Adrenal gland (tissue), 12 donors: ENCODE results near the gene LGALS3BP. TPM values are rescaled to one million over a fixed set of nuclear protein-coding genes. Genes with fewer than 3 reads are reported as not detected.

ENCODE experiments used
- DNase-seq, 7 donors: peaks; one replicate each; pipeline ENCODE4 v3.0.0-alpha.2; 2019 to 2020
- H3K27ac ChIP-seq, 5 donors: fragments of 200-600 bp; sonication (generic) in 4 of 5; 1 replicate in 3 of 5; 2 replicates in 2 of 5; pipeline versions ENCODE4 v1.5.1 to v1.8.0; 2016 to 2020; ENCODE audit warnings: mild to moderate bottlenecking in 1 of 5
- H3K27me3 ChIP-seq: fragments of 200-600 bp; 2 replicates; pipeline ENCODE4 v1.8.0; 2021
- H3K36me3 ChIP-seq, 2 donors: fragments of 200-600 bp; replicated peaks in 1 of 2; 1 replicate in 1 of 2; 2 replicates in 1 of 2; pipeline versions ENCODE4 v1.5.1 to v1.8.0; 2018 to 2022
- H3K4me1 ChIP-seq, 2 donors: fragments of 200-600 bp; replicated peaks in 1 of 2; 1 replicate in 1 of 2; 2 replicates in 1 of 2; pipeline versions ENCODE4 v1.5.1 to v1.8.0; 2018 to 2021
- H3K4me3 ChIP-seq, 4 donors: fragments of 200-600 bp; sonication (generic) in 3 of 4; one replicate each; pipeline ENCODE4 v1.5.1; 2016 to 2018
- H3K9me3 ChIP-seq, 3 donors: fragments of 200-600 bp; sonication (generic) in 1 of 3; replicated peaks in 1 of 3; 1 replicate in 2 of 3; 2 replicates in 1 of 3; pipeline versions ENCODE4 v1.5.1 to v1.8.0; 2016 to 2021
- POLR2A ChIP-seq, 2 donors: fragments of 450-650 bp; IDR thresholded peaks; one replicate each; pipeline ENCODE4 v1.6.1; 2017; ENCODE audit warnings: antibody characterized with exemption in 2 of 2, mild to moderate bottlenecking in 2 of 2, moderate library complexity in 1 of 2
- WGBS, 4 donors: extraction: QIAGEN DNeasy Blood & Tissue Kit in 2 of 4; methylation state at CpG; one replicate each; pipeline versions ENCODE4 v1.1.5 to v1.1.7; 2013 to 2017; 5-methylcytosine and 5-hydroxymethylcytosine counted together
- intact Hi-C, 2 donors: fragments of 100-400 bp; cut with DNase I; formaldehyde crosslinking; loops; one replicate each; pipeline versions ENCODE4 v1.14.1 to v1.15.0; 2022 to 2023
- polyA plus RNA-seq, 3 donors: library from polyadenylated mRNA; stranded (reverse); fragments of 200-250 nt in 2 of 3; fragments of 350-450 nt in 1 of 3; fragmentation: Illumina TruSeq in 1 of 3; extraction: RNeasy Lipid Tissue Mini Kit (QIAGEN cat#74804) in 1 of 3; gene quantifications; one replicate each; pipeline ENCODE4 v1.2.3, GENCODE V29; 2013 to 2014
- total RNA-seq, 9 donors: library from RNA; depleted of rRNA in 4 of 9; stranded (reverse); fragments of >200 nt in 4 of 9; fragments of 120-200 nt in 1 of 9; fragmentation: NEBNext Ultra II Directional in 1 of 9; extraction: Animal tissue kit (Norgen Biotek cat#: 25700) in 1 of 9; gene quantifications; one replicate each; pipeline versions ENCODE4 v1.1.0 to v1.2.4, GENCODE V29; 2013 to 2023
- TF ChIP-seq, protein P1 (sequence below), 6 experiments: fragments of 450-650 bp in 4 of 6; fragments of 200-600 bp in 2 of 6; sonication (generic) in 1 of 6; IDR thresholded peaks; 1 replicate in 5 of 6; 2 replicates in 1 of 6; pipeline versions ENCODE4 v1.5.1 to v1.8.0; 2016 to 2021; ENCODE audit warnings: antibody characterized with exemption in 6 of 6, mild to moderate bottlenecking in 2 of 6, moderate library complexity in 1 of 6
- donor health status: healthy with polysubstance abuse.
- donor health status: Bipolar disorder and iron deficiency.
- donor health status: DM: yes; HTN: yes; CAD: no.
- donor health status: DM: no; HTN: no; CAD: no.
- donor health status: DM: no; HTN: no; CAD: no.
- donor health status: DM: yes; HTN: yes; CAD: no.

The LGALS3BP gene
- total and polyA plus RNA-seq, 12 donors, result 144 to 1,588 (median 726) TPM

- no peaks in the 10 kb centered on the region for H3K36me3 ChIP-seq
- no peaks in the 10 kb centered on the region for H3K27me3 ChIP-seq
- 27 to 38% (median 30%) methylated on average over 27 to 31 of the region's 31 CpGs for WGBS, 4 donors
- intact Hi-C loops, result no loop called here
- H3K4me3 ChIP-seq, result peak overlapping the region in 2 of 4 donors; percentile 72 to 73
- TF ChIP-seq, protein P1, sequence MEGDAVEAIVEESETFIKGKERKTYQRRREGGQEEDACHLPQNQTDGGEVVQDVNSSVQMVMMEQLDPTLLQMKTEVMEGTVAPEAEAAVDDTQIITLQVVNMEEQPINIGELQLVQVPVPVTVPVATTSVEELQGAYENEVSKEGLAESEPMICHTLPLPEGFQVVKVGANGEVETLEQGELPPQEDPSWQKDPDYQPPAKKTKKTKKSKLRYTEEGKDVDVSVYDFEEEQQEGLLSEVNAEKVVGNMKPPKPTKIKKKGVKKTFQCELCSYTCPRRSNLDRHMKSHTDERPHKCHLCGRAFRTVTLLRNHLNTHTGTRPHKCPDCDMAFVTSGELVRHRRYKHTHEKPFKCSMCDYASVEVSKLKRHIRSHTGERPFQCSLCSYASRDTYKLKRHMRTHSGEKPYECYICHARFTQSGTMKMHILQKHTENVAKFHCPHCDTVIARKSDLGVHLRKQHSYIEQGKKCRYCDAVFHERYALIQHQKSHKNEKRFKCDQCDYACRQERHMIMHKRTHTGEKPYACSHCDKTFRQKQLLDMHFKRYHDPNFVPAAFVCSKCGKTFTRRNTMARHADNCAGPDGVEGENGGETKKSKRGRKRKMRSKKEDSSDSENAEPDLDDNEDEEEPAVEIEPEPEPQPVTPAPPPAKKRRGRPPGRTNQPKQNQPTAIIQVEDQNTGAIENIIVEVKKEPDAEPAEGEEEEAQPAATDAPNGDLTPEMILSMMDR (IDR thresholded peaks at IDR 0.05), result no peak
- TF ChIP-seq POLR2A (IDR thresholded peaks at IDR 0.05), result peak in 1 of 2 donors; percentile 77
- H3K4me1 ChIP-seq, result peaks cover 61 to 80% of the 10 kb centered on the region in 2 donors
- H3K9me3 ChIP-seq, result no peaks in the 10 kb centered on the region
- DNase-seq, result peak in 6 of 7 donors; percentile 69 to 79 (median 70)
- H3K27ac ChIP-seq, result peak overlapping the region; percentile 61 to 100 (median 95)
Measured at GRCh38 chr17:79024901-79025737, 45.4 kb upstream of the LGALS3BP start.

DNA sequence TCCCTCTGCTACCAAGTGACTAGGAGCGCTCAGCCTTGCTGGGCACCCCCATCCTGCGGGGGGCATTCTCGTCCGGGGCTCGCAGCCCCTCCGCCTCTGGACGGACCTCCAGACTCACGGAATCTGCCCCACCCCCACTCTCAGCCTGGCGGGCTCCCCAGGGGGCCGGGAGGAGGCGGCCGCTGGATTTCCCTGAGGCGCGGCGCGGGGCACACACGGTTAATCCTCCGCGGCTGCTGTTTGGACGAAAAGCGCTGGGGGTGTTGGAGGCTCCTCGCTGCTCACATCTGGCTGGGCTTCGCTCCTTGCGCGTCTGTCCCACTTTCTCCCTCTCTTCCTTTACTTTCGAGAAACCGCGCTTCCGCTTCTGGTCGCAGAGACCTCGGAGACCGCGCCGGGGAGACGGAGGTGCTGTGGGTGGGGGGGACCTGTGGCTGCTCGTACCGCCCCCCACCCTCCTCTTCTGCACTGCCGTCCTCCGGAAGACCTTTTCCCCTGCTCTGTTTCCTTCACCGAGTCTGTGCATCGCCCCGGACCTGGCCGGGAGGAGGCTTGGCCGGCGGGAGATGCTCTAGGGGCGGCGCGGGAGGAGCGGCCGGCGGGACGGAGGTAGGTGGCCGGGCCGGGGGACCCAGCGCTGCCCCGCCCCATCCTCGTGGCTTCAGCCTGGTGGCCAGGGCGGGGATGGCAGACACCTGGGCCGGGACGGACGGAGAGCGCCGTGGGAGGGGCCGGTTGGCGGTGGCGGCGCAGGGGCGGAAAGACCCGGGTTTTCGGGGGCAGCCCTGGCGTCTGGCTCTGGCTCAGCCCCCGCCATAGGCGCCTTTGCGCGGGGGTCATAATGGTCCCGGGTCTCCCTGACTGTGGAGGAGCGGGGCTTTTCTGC is 44.4 kb upstream of the LGALS3BP start, which contains the start of gene C1QTNF1:
Gene C1QTNF1, plus strand, starts transcription at position 284 of the 886 bp plus-strand sequence. CDS start 19,800 bp downstream, outside the sequence.
- peaks cover 66 to 87% of the 10 kb centered on the region in 2 donors for H3K4me1 ChIP-seq
- DNase-seq, result peak; percentile 50 to 78 (median 66)
- 2% methylated on average over 17 to 77 of the region's 77 CpGs for WGBS, 4 donors
- no peaks in the 10 kb centered on the region for H3K36me3 ChIP-seq
- H3K9me3 ChIP-seq, result no peaks in the 10 kb centered on the region
- no peaks in the 10 kb centered on the region for H3K27me3 ChIP-seq
- intact Hi-C loops, result no loop called here
- H3K4me3 ChIP-seq, result peak within 1 kb of the TSS in 3 of 4 donors; percentile 72 to 77 (median 73)
- H3K27ac ChIP-seq, result peak within 1 kb of the TSS; percentile 61 to 100 (median 95)
- TF ChIP-seq, protein P1 (IDR thresholded peaks at IDR 0.05), result peak; percentile 10 to 73 (median 59)
- peak in 1 of 2 donors; percentile 72 for TF ChIP-seq POLR2A (IDR thresholded peaks at IDR 0.05)

GRCh38 chr17:79023180-79023705 is 43.5 kb upstream of the LGALS3BP start:
- intact Hi-C loops, result no loop called here
- peaks cover 61 to 84% of the 10 kb centered on the region in 2 donors for H3K4me1 ChIP-seq

More at GRCh38 chr17:79023180-79023705, 43.5 kb upstream of the LGALS3BP start:
- TF ChIP-seq POLR2A (IDR thresholded peaks at IDR 0.05), result no peak
- TF ChIP-seq, protein P1 (IDR thresholded peaks at IDR 0.05), result no peak
- peak in 5 of 7 donors; percentile 6 to 53 (median 26) for DNase-seq
- peak overlapping the region; percentile 51 to 100 (median 94) for H3K27ac ChIP-seq
- H3K9me3 ChIP-seq, result no peaks in the 10 kb centered on the region
- 79 to 84% (median 79%) methylated on average over 9 to 12 of the region's 12 CpGs for whole genome bisulfite sequencing, 4 donors
- no peaks in the 10 kb centered on the region for H3K36me3 ChIP-seq
- no peaks in the 10 kb centered on the region for H3K27me3 ChIP-seq
- H3K4me3 ChIP-seq, result peak overlapping the region in 1 of 4 donors; percentile 72
